HepG2 (cell line): ENCODE data around the gene CGA. TPM values are rescaled to one million over a fixed set of nuclear protein-coding genes. Genes with fewer than 3 reads are reported as not detected.
A peak's percentile ranks its signal among the peaks of the same experiment; 100 is the strongest.

Experiments
- ARID3A ChIP-seq: IDR thresholded peaks from 2 replicates; pipeline ENCODE4 v1.6.1; 2012; ENCODE audit warnings: low read depth, low read length, improper control_type of control experiment
- ARID5B ChIP-seq: IDR thresholded peaks from 2 replicates; pipeline ENCODE4 v1.4.0; 2020; ENCODE audit warnings: mild to moderate bottlenecking, missing genetic modification reagents
- ARNTL ChIP-seq: sonication (generic); formaldehyde crosslinking; IDR thresholded peaks from 2 replicates; pipeline ENCODE4 v1.4.0; 2020; ENCODE audit warnings: mild to moderate bottlenecking, missing genetic modification reagents
- CBFB ChIP-seq: sonication (generic); formaldehyde crosslinking; IDR thresholded peaks from 2 replicates; pipeline ENCODE4 v1.4.0; 2020; ENCODE audit warnings: missing genetic modification reagents
- CERS6 ChIP-seq: sonication (generic); formaldehyde crosslinking; IDR thresholded peaks from 2 replicates; pipeline ENCODE4 v1.5.0; 2020; ENCODE audit warnings: missing genetic modification reagents
- GTF2F1 ChIP-seq: fragments of 150-350 bp; IDR thresholded peaks from 2 replicates; pipeline ENCODE4 v1.6.1; 2014; ENCODE audit warnings: low read length
- JUND ChIP-seq: sonication (generic); formaldehyde crosslinking; IDR thresholded peaks from 2 replicates; pipeline ENCODE4 v1.8.0; 2022; ENCODE audit warnings: mild to moderate bottlenecking, missing genetic modification reagents
- MAFK ChIP-seq, 2 experiments: IDR thresholded peaks in 1 of 2; conservative IDR thresholded peaks in 1 of 2; 2 replicates each; pipeline ENCODE4 v1.6.1; 2011; ENCODE audit warnings: improper control_type of control experiment in 2 of 2, low read length in 2 of 2
- POGZ ChIP-seq: sonication (generic); formaldehyde crosslinking; IDR thresholded peaks from 2 replicates; pipeline ENCODE4 v1.4.0; 2020; ENCODE audit warnings: mild to moderate bottlenecking, missing genetic modification reagents
- RAD21 ChIP-seq: fragments of 450-650 bp; formaldehyde crosslinking; IDR thresholded peaks from 2 replicates; pipeline ENCODE4 v1.5.0; 2020; ENCODE audit warnings: mild to moderate bottlenecking
- SMAD3 ChIP-seq: sonication (generic); formaldehyde crosslinking; IDR thresholded peaks from 2 replicates; pipeline ENCODE4 v1.4.0; 2020; ENCODE audit warnings: missing genetic modification reagents
- SMC3 ChIP-seq: IDR thresholded peaks from 2 replicates; pipeline ENCODE4 v1.6.1; 2011; ENCODE audit warnings: low read length, improper control_type of control experiment
- STAG1 ChIP-seq: sonication (generic); formaldehyde crosslinking; IDR thresholded peaks from 2 replicates; pipeline ENCODE4 v1.4.0; 2020; ENCODE audit warnings: missing genetic modification reagents
- SUZ12 ChIP-seq: fragments of 150-350 bp; IDR thresholded peaks from 2 replicates; pipeline ENCODE4 v1.6.1; 2014; ENCODE audit warnings: low read depth, low read length
- ZNF441 ChIP-seq: sonication (generic); formaldehyde crosslinking; IDR thresholded peaks from 2 replicates; pipeline ENCODE4 v1.7.0; 2021; ENCODE audit warnings: missing genetic modification reagents, borderline replicate concordance
- ZNF496 ChIP-seq: sonication (generic); formaldehyde crosslinking; IDR thresholded peaks from 2 replicates; pipeline ENCODE4 v1.8.1; 2023; ENCODE audit warnings: mild to moderate bottlenecking, moderate library complexity, missing genetic modification reagents; ENCODE audit not compliant: insufficient replicate concordance
- ZNF670 ChIP-seq: sonication (generic); formaldehyde crosslinking; IDR thresholded peaks from 2 replicates; pipeline ENCODE4 v1.8.0; 2022; ENCODE audit warnings: mild to moderate bottlenecking, missing genetic modification reagents, borderline replicate concordance
- ZNF776 ChIP-seq: sonication (generic); formaldehyde crosslinking; IDR thresholded peaks from 2 replicates; pipeline ENCODE4 v1.4.0; 2020; ENCODE audit warnings: mild to moderate bottlenecking, missing genetic modification reagents
- ZNF879 ChIP-seq: sonication (generic); formaldehyde crosslinking; IDR thresholded peaks from 2 replicates; pipeline ENCODE4 v1.8.1; 2023; ENCODE audit warnings: missing genetic modification reagents
- polyA plus RNA-seq, 8 experiments: library from polyadenylated mRNA; depleted of rRNA in 3 of 8; stranded (reverse) in 7 of 8; unstranded in 1 of 8; fragments of >200 nt; fragmentation: Illumina TruSeq in 4 of 8; extraction: Trizol in 4 of 8; gene quantifications; 2 replicates each; pipeline versions ENCODE4 v1.2.1 to v1.2.3, GENCODE V29; 2011 to 2016; ENCODE audit warnings: low read depth in 4 of 8, missing spikeins in 1 of 8, mixed read lengths in 1 of 8; ENCODE audit not compliant: insufficient read depth in 1 of 8
- total RNA-seq, 5 experiments: library from RNA; depleted of rRNA; stranded (reverse); fragments of >200 nt; fragmentation: Illumina TruSeq; extraction: Trizol; gene quantifications; 2 replicates each; pipeline ENCODE4 v1.2.3, GENCODE V29; 2016; ENCODE audit warnings: low read depth in 1 of 5
- TF ChIP-seq, protein P1 (sequence below): sonication (generic); formaldehyde crosslinking; conservative IDR thresholded peaks from 2 replicates; pipeline ENCODE4 v1.8.1; 2023; ENCODE audit warnings: missing genetic modification reagents
- TF ChIP-seq, protein P2 (sequence below): IDR thresholded peaks from 2 replicates; pipeline ENCODE4 v1.6.1; 2016
- TF ChIP-seq, protein P3 (sequence below): sonication (generic); formaldehyde crosslinking; IDR thresholded peaks from 2 replicates; pipeline ENCODE4 v1.4.0; 2020; ENCODE audit warnings: missing genetic modification reagents

Gene CGA
- total and polyA plus RNA-seq, 2 of the 13 experiments (the other 11 are each of a cell fraction or from before 2014, with no cell fraction given), result 0.09 TPM; not detected in 1

DNA sequence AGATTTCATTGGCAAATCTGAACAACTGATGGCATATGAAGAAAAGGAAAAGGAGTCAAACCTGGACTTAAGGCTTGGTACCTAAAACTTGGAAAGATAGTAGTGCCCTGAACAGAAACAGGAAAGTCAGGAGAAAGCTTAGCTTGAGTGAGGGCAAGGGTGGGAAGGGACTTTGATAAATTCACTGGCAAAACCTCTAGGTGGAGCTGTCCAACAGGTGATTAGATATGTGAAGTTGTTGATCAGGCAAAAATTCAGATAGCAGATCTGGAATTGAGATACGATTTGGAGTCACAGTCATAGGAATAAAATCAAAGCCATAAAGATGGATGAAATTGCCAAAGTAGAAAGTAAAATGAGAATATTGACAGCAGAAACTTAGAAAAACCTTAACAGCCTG lies 44.3 kb upstream of the CGA start (continued):
- TF ChIP-seq STAG1 (CRISPR knock-in tag) (peak; percentile 78), JUND (CRISPR knock-in tag) (no peak), ARID5B (CRISPR knock-in tag) (0 out of 2 replicates have a peak, but pooled peaks have one; percentile 10), SUZ12 (no peak), ZNF670 (CRISPR knock-in tag) (no peak), CBFB (CRISPR knock-in tag) (no peak), ZNF879 (CRISPR knock-in tag) (no peak), POGZ (CRISPR knock-in tag) (no peak), ZNF441 (no peak), ZNF496 (CRISPR knock-in tag) (no peak), CERS6 (no peak), RAD21 (CRISPR knock-in tag) (peak; percentile 58; the same call in 1 of the 2 replicates), SMC3 (peak; percentile 39; the same call in 1 of the 2 replicates), ARID3A (peak; percentile 51), SMAD3 (CRISPR knock-in tag) (no peak), ARNTL (CRISPR knock-in tag) (no peak), ZNF776 (CRISPR knock-in tag) (no peak), MAFK (conservative IDR thresholded peaks at IDR 0.05 in 1 of 2, IDR thresholded peaks at IDR 0.05 in 1 of 2; ENCODE audit: low read length in 2 of 2) (peak; percentile 69 to 73), GTF2F1 (no peak)
- TF ChIP-seq, protein P1, sequence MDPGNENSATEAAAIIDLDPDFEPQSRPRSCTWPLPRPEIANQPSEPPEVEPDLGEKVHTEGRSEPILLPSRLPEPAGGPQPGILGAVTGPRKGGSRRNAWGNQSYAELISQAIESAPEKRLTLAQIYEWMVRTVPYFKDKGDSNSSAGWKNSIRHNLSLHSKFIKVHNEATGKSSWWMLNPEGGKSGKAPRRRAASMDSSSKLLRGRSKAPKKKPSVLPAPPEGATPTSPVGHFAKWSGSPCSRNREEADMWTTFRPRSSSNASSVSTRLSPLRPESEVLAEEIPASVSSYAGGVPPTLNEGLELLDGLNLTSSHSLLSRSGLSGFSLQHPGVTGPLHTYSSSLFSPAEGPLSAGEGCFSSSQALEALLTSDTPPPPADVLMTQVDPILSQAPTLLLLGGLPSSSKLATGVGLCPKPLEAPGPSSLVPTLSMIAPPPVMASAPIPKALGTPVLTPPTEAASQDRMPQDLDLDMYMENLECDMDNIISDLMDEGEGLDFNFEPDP (CRISPR knock-in tag), result no peak
- TF ChIP-seq, protein P2, sequence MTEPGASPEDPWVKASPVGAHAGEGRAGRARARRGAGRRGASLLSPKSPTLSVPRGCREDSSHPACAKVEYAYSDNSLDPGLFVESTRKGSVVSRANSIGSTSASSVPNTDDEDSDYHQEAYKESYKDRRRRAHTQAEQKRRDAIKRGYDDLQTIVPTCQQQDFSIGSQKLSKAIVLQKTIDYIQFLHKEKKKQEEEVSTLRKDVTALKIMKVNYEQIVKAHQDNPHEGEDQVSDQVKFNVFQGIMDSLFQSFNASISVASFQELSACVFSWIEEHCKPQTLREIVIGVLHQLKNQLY, result no peak
- TF ChIP-seq, protein P3, sequence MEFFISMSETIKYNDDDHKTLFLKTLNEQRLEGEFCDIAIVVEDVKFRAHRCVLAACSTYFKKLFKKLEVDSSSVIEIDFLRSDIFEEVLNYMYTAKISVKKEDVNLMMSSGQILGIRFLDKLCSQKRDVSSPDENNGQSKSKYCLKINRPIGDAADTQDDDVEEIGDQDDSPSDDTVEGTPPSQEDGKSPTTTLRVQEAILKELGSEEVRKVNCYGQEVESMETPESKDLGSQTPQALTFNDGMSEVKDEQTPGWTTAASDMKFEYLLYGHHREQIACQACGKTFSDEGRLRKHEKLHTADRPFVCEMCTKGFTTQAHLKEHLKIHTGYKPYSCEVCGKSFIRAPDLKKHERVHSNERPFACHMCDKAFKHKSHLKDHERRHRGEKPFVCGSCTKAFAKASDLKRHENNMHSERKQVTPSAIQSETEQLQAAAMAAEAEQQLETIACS (CRISPR knock-in tag), result no peak
